Neural progenitor cell (in vitro differentiated cells): ENCODE data around the gene AMPH. TPM values are rescaled to one million over a fixed set of nuclear protein-coding genes. Genes with fewer than 3 reads are reported as not detected.

Experiments used
- DNase-seq: peaks from one replicate; pipeline ENCODE4 v3.0.0-alpha.2; 2016; ENCODE audit warnings: low spot score
- H2AFZ ChIP-seq: fragments of 200-600 bp; sonication (generic); replicated peaks from 2 replicates; pipeline ENCODE4 v1.6.1; 2016; ENCODE audit warnings: antibody characterized with exemption
- H3F3A ChIP-seq: fragments of 200-600 bp; sonication (generic); 2 replicates; pipeline ENCODE4 v1.6.1; 2016; ENCODE audit warnings: antibody characterized with exemption, low read depth
- H3K27ac ChIP-seq: fragments of 200-600 bp; sonication (generic); 2 replicates; pipeline ENCODE4 v1.5.1; 2016; ENCODE audit warnings: mild to moderate bottlenecking
- H3K27me3 ChIP-seq: fragments of 200-600 bp; sonication (generic); 2 replicates; pipeline ENCODE4 v1.6.1; 2016; ENCODE audit warnings: mild to moderate bottlenecking, moderate library complexity
- H3K36me3 ChIP-seq: fragments of 200-600 bp; sonication (generic); 2 replicates; pipeline ENCODE4 v1.5.1; 2016
- H3K4me1 ChIP-seq: fragments of 200-600 bp; sonication (generic); 2 replicates; pipeline ENCODE4 v1.6.1; 2016; ENCODE audit warnings: mixed run types
- H3K4me2 ChIP-seq: fragments of 200-600 bp; sonication (generic); 2 replicates; pipeline ENCODE4 v1.6.1; 2016
- H3K4me3 ChIP-seq: fragments of 200-600 bp; sonication (generic); 2 replicates; pipeline ENCODE4 v1.5.1; 2016
- H3K79me2 ChIP-seq: fragments of 200-600 bp; sonication (generic); 2 replicates; pipeline ENCODE4 v1.6.1; 2016; ENCODE audit warnings: low read depth
- H3K9ac ChIP-seq: fragments of 200-600 bp; sonication (generic); 2 replicates; pipeline ENCODE4 v1.6.1; 2016
- H3K9me3 ChIP-seq: fragments of 200-600 bp; sonication (generic); 2 replicates; pipeline ENCODE4 v1.5.1; 2016; ENCODE audit warnings: low read depth
- H4K20me1 ChIP-seq: fragments of 200-600 bp; sonication (generic); 2 replicates; pipeline ENCODE4 v1.6.1; 2016; ENCODE audit warnings: low read depth
- H3K27ac Mint-ChIP-seq: 3 replicates; pipeline ENCODE4 v1.8.0; 2021; ENCODE audit warnings: mixed read lengths
- H3K27me3 Mint-ChIP-seq: 2 replicates; pipeline ENCODE4 v1.8.0; 2022; ENCODE audit warnings: low read depth, mild to moderate bottlenecking, inconsistent platforms, moderate library complexity, mixed read lengths; ENCODE audit not compliant: insufficient read depth
- H3K36me3 Mint-ChIP-seq: 3 replicates; pipeline ENCODE4 v1.8.0; 2021; ENCODE audit warnings: mixed read lengths
- H3K4me1 Mint-ChIP-seq: 3 replicates; pipeline ENCODE4 v1.8.0; 2021; ENCODE audit warnings: mixed read lengths
- H3K4me3 Mint-ChIP-seq: 3 replicates; pipeline ENCODE4 v1.8.0; 2021; ENCODE audit warnings: mild to moderate bottlenecking, moderate library complexity, mixed read lengths
- H3K9me3 Mint-ChIP-seq: 3 replicates; pipeline ENCODE4 v1.8.0; 2020; ENCODE audit warnings: mixed read lengths
- EZH2 ChIP-seq: fragments of 200-600 bp; sonication (generic); IDR thresholded peaks from 2 replicates; pipeline ENCODE4 v1.6.1; 2017; ENCODE audit warnings: antibody characterized with exemption, mild to moderate bottlenecking, moderate library complexity
- EZH2phosphoT487 ChIP-seq: fragments of 200-600 bp; sonication (generic); IDR thresholded peaks from 2 replicates; pipeline ENCODE4 v1.6.1; 2017; ENCODE audit warnings: antibody characterized with exemption
- total RNA-seq: library from RNA; depleted of rRNA; stranded (reverse); fragments of >200 nt; gene quantifications from 2 replicates; pipeline ENCODE4 v1.2.3, GENCODE V29; 2015; ENCODE audit warnings: low replicate concordance
- TF ChIP-seq, protein P1 (sequence below): fragments of 200-600 bp; sonication (generic); IDR thresholded peaks from 2 replicates; pipeline ENCODE4 v1.5.1; 2017; ENCODE audit warnings: antibody characterized with exemption, mild to moderate bottlenecking

Gene AMPH
- total RNA-seq, 1 donor from 2014 or later: 21.2 TPM

DNA sequence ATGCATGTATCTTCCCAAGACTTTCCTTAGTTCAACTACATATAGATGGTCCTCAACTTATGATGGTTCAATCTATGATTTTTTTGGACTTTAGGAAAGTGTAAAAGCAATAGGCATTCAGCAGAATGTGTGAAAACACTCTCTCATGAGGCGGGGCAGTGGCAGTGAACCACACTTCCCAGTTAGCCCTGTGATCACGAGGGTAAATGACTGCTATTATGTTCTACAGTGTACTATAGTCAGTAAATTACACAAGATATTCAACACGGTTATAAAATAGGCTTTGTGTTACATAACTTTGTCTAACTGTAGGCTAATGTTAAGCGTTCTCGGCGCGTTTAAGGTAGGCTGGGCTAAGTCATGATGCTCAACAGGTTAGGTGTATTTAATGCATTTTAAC is 169.3 kb downstream of the AMPH start:
- no peaks in the 10 kb centered on the region for H3F3A ChIP-seq
- Mint-ChIP-seq H3K4me3 (no peak overlapping the region), H3K36me3 (peaks cover 31% of the 10 kb centered on the region), H3K4me1 (no peaks in the 10 kb centered on the region), H3K27ac (no peak overlapping the region), H3K27me3 (no peaks in the 10 kb centered on the region), H3K9me3 (peaks cover 3% of the 10 kb centered on the region)
- H3K36me3 ChIP-seq: no peaks in the 10 kb centered on the region
- no peaks in the 10 kb centered on the region for H3K4me1 ChIP-seq
- no peaks in the 10 kb centered on the region for H3K9me3 ChIP-seq
- H3K9ac ChIP-seq: no peak overlapping the region
- no peak for DNase-seq
- H4K20me1 ChIP-seq: no peaks in the 10 kb centered on the region
- TF ChIP-seq, protein P1, sequence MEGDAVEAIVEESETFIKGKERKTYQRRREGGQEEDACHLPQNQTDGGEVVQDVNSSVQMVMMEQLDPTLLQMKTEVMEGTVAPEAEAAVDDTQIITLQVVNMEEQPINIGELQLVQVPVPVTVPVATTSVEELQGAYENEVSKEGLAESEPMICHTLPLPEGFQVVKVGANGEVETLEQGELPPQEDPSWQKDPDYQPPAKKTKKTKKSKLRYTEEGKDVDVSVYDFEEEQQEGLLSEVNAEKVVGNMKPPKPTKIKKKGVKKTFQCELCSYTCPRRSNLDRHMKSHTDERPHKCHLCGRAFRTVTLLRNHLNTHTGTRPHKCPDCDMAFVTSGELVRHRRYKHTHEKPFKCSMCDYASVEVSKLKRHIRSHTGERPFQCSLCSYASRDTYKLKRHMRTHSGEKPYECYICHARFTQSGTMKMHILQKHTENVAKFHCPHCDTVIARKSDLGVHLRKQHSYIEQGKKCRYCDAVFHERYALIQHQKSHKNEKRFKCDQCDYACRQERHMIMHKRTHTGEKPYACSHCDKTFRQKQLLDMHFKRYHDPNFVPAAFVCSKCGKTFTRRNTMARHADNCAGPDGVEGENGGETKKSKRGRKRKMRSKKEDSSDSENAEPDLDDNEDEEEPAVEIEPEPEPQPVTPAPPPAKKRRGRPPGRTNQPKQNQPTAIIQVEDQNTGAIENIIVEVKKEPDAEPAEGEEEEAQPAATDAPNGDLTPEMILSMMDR: no peak
- no peak for TF ChIP-seq EZH2
- no peaks in the 10 kb centered on the region for H3K27me3 ChIP-seq
- no peak overlapping the region for H3K27ac ChIP-seq
- H3K4me2 ChIP-seq: no peak overlapping the region
- H2AFZ ChIP-seq: no peak overlapping the region
- H3K79me2 ChIP-seq: no peaks in the 10 kb centered on the region
- no peak overlapping the region for H3K4me3 ChIP-seq

DNA sequence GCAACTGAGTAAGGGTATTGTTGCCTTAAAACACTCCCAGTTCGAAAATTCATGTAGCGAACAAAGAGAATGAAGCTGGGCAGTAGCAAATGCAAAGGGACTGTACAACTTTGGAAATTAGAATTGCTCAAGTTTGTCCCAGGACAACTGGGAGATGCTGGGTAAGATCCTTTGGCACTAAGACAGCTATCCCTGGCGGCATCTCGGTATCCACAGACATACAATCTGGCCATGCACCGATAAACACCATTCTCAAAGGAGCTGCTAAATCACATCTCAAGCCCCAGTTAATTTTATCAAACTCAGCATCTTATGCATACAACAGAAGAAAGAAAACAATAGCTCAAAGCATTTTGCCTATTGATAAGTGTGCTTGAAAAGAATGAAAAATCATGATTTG is 177.3 kb downstream of the AMPH start:
- Mint-ChIP-seq H3K4me1 (peaks cover 2% of the 10 kb centered on the region), H3K4me3 (no peak overlapping the region), H3K36me3 (peaks cover 7% of the 10 kb centered on the region), H3K9me3 (peaks cover 3% of the 10 kb centered on the region), H3K27me3 (no peaks in the 10 kb centered on the region), H3K27ac (no peak overlapping the region)
- H4K20me1 ChIP-seq: no peaks in the 10 kb centered on the region
- H3K4me2 ChIP-seq: no peak overlapping the region
- H3F3A ChIP-seq: no peaks in the 10 kb centered on the region
- H3K79me2 ChIP-seq: no peaks in the 10 kb centered on the region
- no peaks in the 10 kb centered on the region for H3K9me3 ChIP-seq
- no peaks in the 10 kb centered on the region for H3K36me3 ChIP-seq
- H3K27ac ChIP-seq: no peak overlapping the region
- no peak overlapping the region for H2AFZ ChIP-seq
- H3K9ac ChIP-seq: no peak overlapping the region
- no peak for DNase-seq
- TF ChIP-seq, protein P1: no peak
- no peak for TF ChIP-seq EZH2phosphoT487
- no peak for TF ChIP-seq EZH2
- H3K27me3 ChIP-seq: no peaks in the 10 kb centered on the region
- no peak overlapping the region for H3K4me3 ChIP-seq
- H3K4me1 ChIP-seq: no peaks in the 10 kb centered on the region

DNA sequence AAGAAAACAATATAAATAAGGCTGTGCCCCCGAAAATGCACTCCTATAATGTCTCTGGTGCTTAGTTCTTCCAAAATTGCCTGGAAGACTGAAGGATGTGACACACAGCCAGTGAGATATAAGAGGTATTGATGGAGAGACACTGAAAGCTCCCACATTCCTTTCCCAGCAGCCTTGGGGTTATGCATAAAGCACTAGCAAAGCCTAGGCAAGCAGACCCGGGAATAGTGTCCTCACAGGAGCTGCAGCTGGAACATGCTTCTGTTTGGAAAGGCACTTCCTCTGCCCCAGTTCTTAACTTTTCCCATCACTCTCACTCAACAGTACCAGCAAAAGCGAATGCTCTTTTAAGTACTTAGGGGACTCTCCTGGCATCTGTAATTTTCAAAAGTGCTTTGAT is 178.0 kb downstream of the AMPH start:
- Histone ChIP-seq H3K27ac (no peak overlapping the region), H2AFZ (no peak overlapping the region), H3K9ac (no peak overlapping the region), H3K27me3 (no peaks in the 10 kb centered on the region), H3K4me2 (no peak overlapping the region), H4K20me1 (no peaks in the 10 kb centered on the region), H3K4me3 (no peak overlapping the region), H3F3A (no peaks in the 10 kb centered on the region), H3K4me1 (no peaks in the 10 kb centered on the region), H3K79me2 (no peaks in the 10 kb centered on the region), H3K36me3 (no peaks in the 10 kb centered on the region), H3K9me3 (no peaks in the 10 kb centered on the region)
- Mint-ChIP-seq H3K27ac (no peak overlapping the region), H3K27me3 (no peaks in the 10 kb centered on the region), H3K4me1 (peaks cover 2% of the 10 kb centered on the region), H3K36me3 (peaks cover 5% of the 10 kb centered on the region), H3K9me3 (no peaks in the 10 kb centered on the region), H3K4me3 (no peak overlapping the region)
- peak; percentile 11 for DNase-seq
- no peak for TF ChIP-seq EZH2phosphoT487

DNA sequence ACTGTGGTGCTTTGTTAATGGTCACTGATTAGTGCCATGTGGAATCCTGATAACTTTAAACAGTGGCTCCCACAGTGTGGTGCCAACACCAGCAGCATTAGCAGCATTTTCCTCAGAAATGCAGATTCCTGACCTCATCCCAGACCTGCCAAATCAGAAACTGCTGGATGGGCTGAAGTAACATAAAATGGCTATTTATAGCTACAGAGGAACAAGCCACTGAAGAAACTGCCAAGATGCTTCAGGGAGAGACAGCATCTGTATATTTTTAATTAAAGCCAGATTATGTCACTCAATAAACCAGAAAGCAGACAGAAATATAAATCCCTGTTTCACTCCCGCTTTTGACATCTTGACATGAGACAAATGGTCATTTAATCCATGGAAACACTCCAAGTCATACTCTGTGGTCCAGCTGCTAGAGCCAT is 178.5 kb downstream of the AMPH start:
- Histone ChIP-seq H3K4me3 (no peak overlapping the region), H3K4me2 (no peak overlapping the region), H3K4me1 (no peaks in the 10 kb centered on the region), H3K9ac (no peak overlapping the region), H3K79me2 (no peaks in the 10 kb centered on the region), H3K27me3 (no peaks in the 10 kb centered on the region), H2AFZ (no peak overlapping the region), H4K20me1 (no peaks in the 10 kb centered on the region), H3K27ac (no peak overlapping the region), H3K36me3 (no peaks in the 10 kb centered on the region), H3K9me3 (no peaks in the 10 kb centered on the region), H3F3A (no peaks in the 10 kb centered on the region)
- no peaks in the 10 kb centered on the region for H3K9me3 Mint-ChIP-seq
- H3K27me3 Mint-ChIP-seq: no peaks in the 10 kb centered on the region
- H3K27ac Mint-ChIP-seq: no peak overlapping the region
- H3K4me3 Mint-ChIP-seq: no peak overlapping the region
- TF ChIP-seq EZH2: no peak
- TF ChIP-seq, protein P1: no peak
- no peak for TF ChIP-seq EZH2phosphoT487
- peaks cover 4% of the 10 kb centered on the region for H3K36me3 Mint-ChIP-seq
- H3K4me1 Mint-ChIP-seq: peaks cover 2% of the 10 kb centered on the region
- no peak for DNase-seq
